Activated T-cell treated with anti-CD3 and anti-CD28 coated beads, Interleukin-2, amount 50 U/mL, for 24 hours (primary cell): ENCODE results near the gene HYAL4.
"Not testable (repeated sequence)": the region's sequence is repeated elsewhere in the genome, so short reads cannot be mapped to it uniquely, and the experiment has no call there.

ENCODE experiments used
- DNase-seq: peaks from one replicate; pipeline ENCODE4 v3.0.0-alpha.2; 2020
- H3K27ac Mint-ChIP-seq: 2 replicates; pipeline ENCODE4 v1.8.0; 2020; ENCODE audit warnings: mild to moderate bottlenecking, mixed read lengths
- H3K27me3 Mint-ChIP-seq: 2 replicates; pipeline ENCODE4 v1.8.0; 2020; ENCODE audit warnings: mixed read lengths
- H3K36me3 Mint-ChIP-seq: 2 replicates; pipeline ENCODE4 v1.8.0; 2020; ENCODE audit warnings: low read depth, mixed read lengths
- H3K4me1 Mint-ChIP-seq: 2 replicates; pipeline ENCODE4 v1.8.0; 2020; ENCODE audit warnings: low read depth, mixed read lengths
- H3K4me3 Mint-ChIP-seq: 2 replicates; pipeline ENCODE4 v1.8.0; 2020; ENCODE audit warnings: mild to moderate bottlenecking, moderate library complexity, mixed read lengths
- H3K9me3 Mint-ChIP-seq: 2 replicates; pipeline ENCODE4 v1.8.0; 2020; ENCODE audit warnings: mixed read lengths

HYAL4 gene

DNA sequence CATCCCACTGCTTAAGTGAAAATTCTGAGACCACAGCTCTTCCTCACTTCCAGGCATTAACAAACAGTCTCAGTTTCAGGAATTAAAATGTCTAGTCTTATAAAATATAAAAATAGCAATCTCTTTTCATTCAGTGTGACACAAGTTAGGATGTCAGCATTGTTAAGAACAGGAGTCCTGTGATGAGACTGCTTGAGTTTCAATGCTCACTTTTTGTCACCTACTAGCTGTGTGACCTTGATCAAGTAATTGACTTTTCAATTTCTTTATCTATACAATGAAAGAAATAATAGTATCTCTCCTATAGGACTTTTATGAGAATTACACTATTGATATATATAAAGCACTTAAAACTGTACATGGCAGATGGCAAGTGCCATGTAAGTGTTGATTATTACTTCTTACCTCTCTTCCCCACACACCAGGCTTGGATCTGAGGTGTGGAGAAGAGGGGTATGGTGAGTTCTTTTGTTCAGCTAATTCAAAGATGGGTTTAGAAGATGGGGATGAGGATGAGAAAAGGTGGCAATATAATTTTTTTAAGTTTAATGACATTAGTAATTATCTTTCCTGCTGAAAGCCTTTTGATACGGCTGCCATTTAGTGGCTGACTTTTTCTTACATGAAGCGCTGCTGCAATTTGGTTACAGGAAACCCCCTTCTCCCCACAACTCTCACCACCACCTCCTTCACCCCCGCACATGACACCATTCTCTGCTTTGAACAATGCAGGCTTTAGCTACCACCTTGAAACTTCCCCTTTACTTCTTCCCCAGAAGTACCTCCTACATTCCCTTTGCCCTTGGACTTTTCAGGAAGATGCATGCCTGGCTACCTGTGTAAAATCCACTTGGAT, 20.8 kb upstream of the HYAL4 start:
- Mint-ChIP-seq H3K36me3 (no peaks in the 10 kb centered on the region), H3K4me3 (peak overlapping the region; percentile 58), H3K27ac (peak overlapping the region; percentile 53)

DNA sequence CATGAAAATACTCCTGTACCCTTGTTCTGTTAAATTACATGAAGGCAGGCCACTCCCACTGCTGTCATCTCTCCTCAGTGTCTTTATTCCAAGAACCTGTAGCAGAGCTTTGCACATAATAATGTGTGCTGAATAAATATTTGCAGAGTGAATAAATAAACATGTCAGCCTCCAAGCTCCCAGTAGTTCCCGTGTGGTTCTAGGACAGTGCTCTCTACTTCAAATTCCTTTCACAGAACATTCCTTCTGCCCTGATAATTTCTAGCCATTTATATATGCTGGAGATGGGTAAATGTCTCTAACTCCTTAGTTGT, 20.3 kb upstream of the HYAL4 start:
- H3K4me3 Mint-ChIP-seq = peak overlapping the region; percentile 58
- DNase-seq = no peak
- no peaks in the 10 kb centered on the region for H3K9me3 Mint-ChIP-seq
- H3K4me1 Mint-ChIP-seq = peaks cover 23% of the 10 kb centered on the region
- H3K27ac Mint-ChIP-seq = peak overlapping the region; percentile 53
- no peaks in the 10 kb centered on the region for H3K36me3 Mint-ChIP-seq
- peaks cover 24% of the 10 kb centered on the region for H3K27me3 Mint-ChIP-seq

More for the DNA sequence above, 20.8 kb upstream of the HYAL4 start:
- Mint-ChIP-seq H3K4me1 (peaks cover 23% of the 10 kb centered on the region), H3K27me3 (peaks cover 23% of the 10 kb centered on the region), H3K9me3 (no peaks in the 10 kb centered on the region)
- DNase-seq = peak; percentile 44

DNA sequence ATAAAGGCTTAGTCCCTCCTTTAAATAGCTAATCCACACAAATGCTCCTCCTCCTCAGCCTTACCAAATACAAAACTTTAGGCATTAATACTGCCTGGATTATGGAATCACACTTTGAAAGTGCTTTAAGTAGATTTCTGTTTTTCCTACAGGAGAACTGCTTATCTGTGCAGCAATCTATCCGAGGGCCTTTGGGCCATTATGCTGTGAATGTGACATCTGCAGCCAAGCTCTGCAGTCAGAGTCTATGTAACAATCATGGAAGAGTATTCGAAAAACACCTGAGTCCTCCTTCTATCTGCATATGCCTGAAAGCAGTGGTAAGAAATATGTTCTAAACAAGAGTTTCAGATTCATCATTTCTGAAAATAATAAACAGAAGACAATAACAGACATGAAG, 16.2 kb upstream of the HYAL4 start:
- Mint-ChIP-seq H3K4me3 (no peak overlapping the region), H3K27ac (no peak overlapping the region), H3K9me3 (no peaks in the 10 kb centered on the region), H3K4me1 (peaks cover 16% of the 10 kb centered on the region), H3K36me3 (no peaks in the 10 kb centered on the region), H3K27me3 (peaks cover 47% of the 10 kb centered on the region)
- no peak for DNase-seq

DNA sequence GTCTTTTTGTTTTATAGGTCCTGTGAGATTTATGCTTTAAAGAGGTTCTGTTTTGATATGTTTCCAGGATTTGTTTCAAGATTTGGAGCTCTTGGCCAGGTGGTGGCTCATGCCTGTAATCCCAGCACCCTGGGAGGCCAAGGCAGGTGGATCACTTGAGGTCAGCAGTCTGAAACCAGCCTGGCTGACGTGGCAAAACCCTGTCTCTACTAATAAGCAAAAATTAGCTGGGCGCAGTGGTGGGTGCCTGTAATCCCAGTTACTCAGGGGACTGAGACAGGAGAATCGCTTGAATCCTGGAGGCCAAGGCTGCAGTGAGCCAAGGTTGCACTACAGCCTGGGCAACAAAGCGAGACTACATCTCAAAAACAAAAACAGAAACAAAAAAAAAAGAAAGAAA, 8.3 kb upstream of the HYAL4 start:
- no peak overlapping the region for H3K4me3 Mint-ChIP-seq
- H3K4me1 Mint-ChIP-seq = no peaks in the 10 kb centered on the region
- no peak for DNase-seq
- no peaks in the 10 kb centered on the region for H3K36me3 Mint-ChIP-seq
- H3K27me3 Mint-ChIP-seq = peaks cover 41% of the 10 kb centered on the region
- no peak overlapping the region for H3K27ac Mint-ChIP-seq
- peaks cover 3% of the 10 kb centered on the region for H3K9me3 Mint-ChIP-seq

DNA sequence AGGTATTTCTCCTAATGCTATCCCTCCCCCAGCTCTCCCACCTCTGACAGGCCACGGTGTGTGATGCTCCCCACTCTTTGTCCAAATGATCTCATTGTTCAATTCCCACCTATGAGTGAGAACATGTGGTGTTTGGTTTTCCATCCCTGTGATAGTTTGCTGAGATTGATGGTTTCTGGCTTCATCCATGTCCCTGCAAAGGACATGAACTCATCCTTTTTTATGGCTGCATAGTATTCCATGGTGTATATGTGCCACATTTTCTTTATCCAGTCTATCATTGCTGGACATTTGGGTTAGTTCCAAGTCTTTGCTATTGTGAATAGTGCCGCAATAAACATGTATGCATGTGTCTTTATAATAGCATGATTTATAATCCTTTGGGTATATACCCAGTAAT, 5.9 kb upstream of the HYAL4 start:
- H3K27me3 Mint-ChIP-seq = peaks cover 31% of the 10 kb centered on the region
- DNase-seq, H3K4me3 Mint-ChIP-seq, H3K9me3 Mint-ChIP-seq, H3K4me1 Mint-ChIP-seq, H3K27ac Mint-ChIP-seq, H3K36me3 Mint-ChIP-seq: not testable (repeated sequence)

DNA sequence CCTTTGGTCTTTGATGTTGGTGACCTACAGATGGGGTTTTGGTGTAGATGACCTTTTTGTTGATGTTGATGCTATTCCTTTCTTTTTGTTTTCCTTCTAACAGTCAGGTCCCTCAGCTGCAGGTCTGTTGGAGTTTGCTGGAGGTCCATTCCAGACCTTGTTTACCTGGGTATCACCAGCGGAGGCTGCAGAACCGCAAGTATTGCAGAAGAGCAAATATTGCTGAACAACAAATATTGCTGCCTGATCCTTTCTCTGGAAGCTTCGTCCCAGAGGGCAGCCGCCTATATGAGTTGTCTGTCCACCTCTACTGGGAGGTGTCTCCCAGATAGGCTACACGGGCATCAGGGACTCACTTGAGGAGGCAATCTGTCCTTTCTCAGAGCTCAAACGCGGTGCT, 827 bp upstream of the HYAL4 start:
- H3K9me3 Mint-ChIP-seq, H3K27ac Mint-ChIP-seq, DNase-seq, H3K4me3 Mint-ChIP-seq, H3K4me1 Mint-ChIP-seq, H3K36me3 Mint-ChIP-seq: not testable (repeated sequence)
- H3K27me3 Mint-ChIP-seq = peaks cover 35% of the 10 kb centered on the region

DNA sequence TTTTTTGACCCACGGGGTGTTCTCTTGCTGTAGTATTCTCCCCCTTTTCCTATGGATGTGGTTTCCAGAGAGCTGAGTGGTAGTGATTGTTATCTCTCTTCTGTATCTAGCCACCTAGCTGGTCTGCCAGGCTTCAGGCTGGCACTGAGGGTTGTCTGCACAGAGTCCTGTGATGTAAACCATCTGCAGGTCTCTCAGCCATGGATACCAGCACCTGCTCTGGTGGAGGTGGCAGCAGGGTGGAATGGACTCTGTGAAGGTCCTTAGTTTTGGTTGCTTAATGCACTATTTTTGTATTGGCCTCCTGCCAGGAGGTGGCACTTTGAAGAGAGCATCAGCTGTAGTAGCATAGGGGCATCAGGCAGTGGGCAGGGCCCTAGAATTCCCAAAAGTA, 851 bp downstream of the HYAL4 start:
- DNase-seq = no peak
- H3K27ac Mint-ChIP-seq = no peak overlapping the region
- H3K27me3 Mint-ChIP-seq = peaks cover 32% of the 10 kb centered on the region

DNA sequence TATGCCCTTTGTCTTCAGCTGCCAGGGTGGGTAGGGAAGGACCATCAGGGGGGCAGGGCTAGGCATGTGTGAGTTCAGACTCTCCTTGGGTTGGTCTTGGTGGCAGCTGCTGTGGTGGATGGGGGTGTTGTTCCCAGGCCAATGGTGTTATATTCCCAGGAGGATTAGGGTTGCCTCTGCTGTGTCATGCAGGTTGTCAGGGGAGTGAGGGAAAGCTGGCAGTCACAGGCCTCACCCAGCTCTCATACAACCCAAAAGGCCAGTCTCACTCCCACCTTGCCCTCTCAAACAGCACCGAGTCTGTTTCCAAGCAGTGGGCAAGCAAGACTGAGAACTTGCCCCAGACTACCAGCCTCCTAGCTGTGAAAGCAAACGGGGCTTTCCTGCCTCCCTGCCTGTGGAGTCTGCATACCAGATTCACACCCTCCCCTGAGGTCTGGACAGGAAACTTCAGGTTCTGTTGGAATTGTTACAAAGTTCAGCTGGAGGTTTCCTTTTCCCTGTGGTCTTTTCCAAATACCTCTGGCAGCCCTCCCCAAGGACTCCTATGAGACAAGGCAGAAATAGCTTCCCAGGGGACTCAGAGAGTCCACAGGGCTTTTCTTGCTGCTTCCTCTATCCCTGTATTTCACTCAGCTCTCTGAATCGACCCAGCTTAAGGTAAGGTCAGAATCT, 1.4 kb downstream of the HYAL4 start:
- H3K4me3 Mint-ChIP-seq = no peak overlapping the region
- no peaks in the 10 kb centered on the region for H3K36me3 Mint-ChIP-seq

More for the DNA sequence above, 851 bp downstream of the HYAL4 start:
- no peaks in the 10 kb centered on the region for H3K4me1 Mint-ChIP-seq
- no peaks in the 10 kb centered on the region for H3K9me3 Mint-ChIP-seq
- H3K4me3 Mint-ChIP-seq = no peak overlapping the region
- no peaks in the 10 kb centered on the region for H3K36me3 Mint-ChIP-seq

DNA sequence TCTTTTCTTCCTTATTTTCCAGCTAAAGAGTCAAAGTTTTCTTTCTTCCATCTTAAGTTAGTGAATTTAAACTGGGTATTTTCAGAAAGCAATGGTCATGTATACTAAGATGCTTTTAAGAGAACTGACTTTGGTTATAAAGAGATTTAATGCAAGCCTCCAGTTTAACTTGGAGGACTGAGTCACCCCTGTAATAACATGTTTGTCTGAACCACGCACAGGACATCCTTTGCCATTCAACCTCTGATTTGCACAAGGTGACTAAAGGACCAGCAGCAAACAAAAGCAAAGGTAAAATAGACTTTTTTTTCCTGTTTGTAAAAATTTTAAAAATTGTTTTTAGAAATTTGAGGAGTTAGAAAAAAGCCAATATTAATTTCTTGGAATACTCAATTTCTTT, 2.9 kb downstream of the HYAL4 start:
- no peaks in the 10 kb centered on the region for H3K9me3 Mint-ChIP-seq

More for the DNA sequence above, 1.4 kb downstream of the HYAL4 start:
- DNase-seq = no peak
- H3K9me3 Mint-ChIP-seq = no peaks in the 10 kb centered on the region
- no peak overlapping the region for H3K27ac Mint-ChIP-seq
- H3K4me1 Mint-ChIP-seq = no peaks in the 10 kb centered on the region
- H3K27me3 Mint-ChIP-seq = peaks cover 31% of the 10 kb centered on the region

DNA sequence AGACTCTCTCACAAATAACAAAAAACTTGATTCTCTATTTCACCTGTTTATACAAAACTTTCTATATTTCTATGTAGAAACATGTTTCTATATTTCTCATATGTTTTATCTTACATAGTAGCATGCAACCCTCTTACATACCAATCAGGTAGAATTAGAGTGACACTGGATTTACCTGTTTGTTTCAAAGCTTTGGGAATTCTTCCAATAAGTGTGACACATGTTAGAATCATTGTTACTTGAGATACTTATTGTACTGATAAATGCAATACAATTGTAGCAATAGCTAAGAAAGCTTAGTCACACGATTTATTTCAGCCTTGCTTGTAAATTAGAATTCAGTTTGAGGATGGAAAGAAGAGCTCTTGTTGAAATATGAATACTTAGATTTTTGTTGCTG, 4.9 kb downstream of the HYAL4 start:
- Mint-ChIP-seq H3K9me3 (no peaks in the 10 kb centered on the region), H3K36me3 (no peaks in the 10 kb centered on the region), H3K27me3 (peaks cover 22% of the 10 kb centered on the region), H3K27ac (no peak overlapping the region), H3K4me3 (no peak overlapping the region), H3K4me1 (no peaks in the 10 kb centered on the region)
- no peak for DNase-seq

More for the DNA sequence above, 2.9 kb downstream of the HYAL4 start:
- Mint-ChIP-seq H3K4me1 (no peaks in the 10 kb centered on the region), H3K4me3 (no peak overlapping the region), H3K36me3 (no peaks in the 10 kb centered on the region), H3K27me3 (peaks cover 27% of the 10 kb centered on the region), H3K27ac (no peak overlapping the region)
- no peak for DNase-seq

DNA sequence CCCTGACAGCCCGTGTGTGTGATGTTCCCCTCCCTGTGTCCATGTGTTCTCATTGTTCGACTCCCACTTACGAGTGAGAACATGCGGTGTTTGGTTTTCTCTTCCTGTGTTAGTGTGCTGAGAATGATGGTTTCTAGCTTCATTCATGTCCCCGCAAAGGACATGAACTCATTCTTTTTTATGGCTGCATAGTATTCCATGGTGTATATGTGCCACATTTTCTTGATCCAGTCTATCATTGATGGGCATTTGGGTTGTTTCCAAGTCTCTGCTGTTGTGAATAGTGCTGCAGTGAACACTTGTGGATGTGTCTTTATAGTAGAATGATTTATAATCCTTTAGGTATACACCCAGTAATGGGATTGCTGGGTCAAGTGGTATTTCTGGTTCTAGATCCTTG, 6.4 kb downstream of the HYAL4 start:
- DNase-seq, H3K9me3 Mint-ChIP-seq, H3K36me3 Mint-ChIP-seq, H3K4me3 Mint-ChIP-seq, H3K4me1 Mint-ChIP-seq, H3K27ac Mint-ChIP-seq: not testable (repeated sequence)
- peaks cover 12% of the 10 kb centered on the region for H3K27me3 Mint-ChIP-seq

DNA sequence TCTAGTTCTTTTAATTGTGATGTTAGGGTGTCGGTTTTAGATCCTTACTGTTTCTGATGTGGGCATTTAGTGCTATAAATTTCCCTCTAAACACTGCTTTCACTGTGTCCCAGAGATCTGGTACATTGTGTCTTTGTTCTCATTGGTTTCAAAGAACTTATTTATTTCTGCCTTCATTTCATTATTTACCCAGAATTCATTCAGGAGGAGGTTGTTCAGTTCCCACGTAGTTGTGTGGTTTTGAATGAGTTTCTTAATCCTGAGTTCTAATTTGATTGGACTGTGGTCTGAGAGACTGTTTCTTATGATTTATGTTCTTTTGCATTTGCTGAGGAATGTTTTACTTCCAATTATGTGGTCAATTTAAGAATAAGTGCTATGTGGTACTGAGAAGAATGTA, 9.3 kb downstream of the HYAL4 start:
- not testable (repeated sequence) for H3K27ac Mint-ChIP-seq, H3K4me3 Mint-ChIP-seq, H3K9me3 Mint-ChIP-seq, H3K36me3 Mint-ChIP-seq, H3K4me1 Mint-ChIP-seq, DNase-seq
- H3K27me3 Mint-ChIP-seq = peaks cover 21% of the 10 kb centered on the region

DNA sequence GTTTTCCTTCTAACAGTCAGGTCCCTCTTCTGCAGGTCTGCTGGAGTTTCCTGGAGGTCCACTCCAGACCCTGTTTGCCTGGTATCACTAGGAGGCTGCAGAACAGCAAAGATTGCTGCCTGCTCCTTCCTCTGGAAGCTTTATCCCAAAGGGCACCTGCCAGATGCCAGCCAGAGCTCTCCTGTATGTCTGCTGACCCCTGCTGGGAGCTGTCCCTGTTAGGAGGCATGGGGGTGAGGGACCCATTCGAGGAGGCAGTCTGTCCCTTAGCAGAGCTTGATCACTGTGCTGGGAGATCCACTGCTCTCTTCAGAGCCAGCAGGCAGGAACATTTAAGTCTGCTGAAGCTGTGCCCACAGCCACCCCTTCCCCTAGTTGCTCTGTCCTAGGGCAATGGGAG, 11.5 kb downstream of the HYAL4 start:
- not testable (repeated sequence) for H3K9me3 Mint-ChIP-seq, H3K4me3 Mint-ChIP-seq, H3K27ac Mint-ChIP-seq, DNase-seq, H3K36me3 Mint-ChIP-seq, H3K4me1 Mint-ChIP-seq
- peaks cover 21% of the 10 kb centered on the region for H3K27me3 Mint-ChIP-seq

DNA sequence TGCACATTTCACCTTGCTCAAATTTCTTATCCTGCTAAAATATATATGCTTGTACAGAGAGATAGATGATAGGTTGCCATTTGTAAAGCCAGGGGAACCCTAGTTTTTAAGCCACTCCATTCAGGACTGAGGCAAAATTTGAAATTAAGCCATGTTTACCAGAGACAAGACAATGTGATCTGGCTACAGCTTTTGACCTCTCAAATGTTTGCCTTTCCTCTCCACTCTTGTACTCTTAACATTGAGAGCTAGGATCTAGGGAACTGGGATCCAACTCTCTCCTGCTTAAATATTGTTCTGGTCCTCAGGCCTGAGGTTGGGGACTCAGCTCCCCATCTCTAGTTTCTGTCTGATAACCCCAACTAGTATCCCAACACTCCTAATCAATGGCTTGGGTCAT, 15.9 kb downstream of the HYAL4 start:
- Mint-ChIP-seq H3K36me3 (no peaks in the 10 kb centered on the region), H3K27ac (no peak overlapping the region), H3K4me1 (no peaks in the 10 kb centered on the region), H3K9me3 (no peaks in the 10 kb centered on the region), H3K4me3 (no peak overlapping the region), H3K27me3 (peaks cover 13% of the 10 kb centered on the region)
- DNase-seq = no peak

DNA sequence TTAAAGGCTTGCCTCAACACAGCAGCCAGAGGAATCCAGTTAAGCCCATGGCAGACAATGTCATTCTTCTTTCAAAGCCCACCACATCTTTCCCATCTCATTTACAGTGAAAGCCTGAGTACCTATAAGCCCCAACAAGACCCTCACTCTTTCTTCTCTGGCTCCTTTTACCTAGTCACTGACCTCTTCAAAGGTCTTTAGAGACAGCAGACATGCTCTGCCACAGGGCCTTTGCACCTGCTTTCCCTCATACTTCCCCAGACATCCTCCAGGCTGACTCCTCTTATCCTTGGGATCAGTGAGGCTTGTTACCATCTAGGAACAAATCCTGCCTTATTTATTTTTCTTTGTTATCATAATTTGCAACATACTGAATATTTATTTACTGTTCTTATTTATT, 17.8 kb downstream of the HYAL4 start:
- no peak overlapping the region for H3K4me3 Mint-ChIP-seq
- H3K4me1 Mint-ChIP-seq = no peaks in the 10 kb centered on the region
- no peaks in the 10 kb centered on the region for H3K9me3 Mint-ChIP-seq
- no peaks in the 10 kb centered on the region for H3K36me3 Mint-ChIP-seq
- no peak overlapping the region for H3K27ac Mint-ChIP-seq
- no peak for DNase-seq
- H3K27me3 Mint-ChIP-seq = peaks cover 6% of the 10 kb centered on the region
